ENCODE results near the gene SNX11.

- TF ChIP-seq FOXA1 (IDR thresholded peaks at IDR 0.05), result no peak
- TF ChIP-seq BHLHE40 (IDR thresholded peaks at IDR 0.05; ENCODE audit: borderline replicate concordance), result no peak
- no peak for TF ChIP-seq FOXM1 (IDR thresholded peaks at IDR 0.05; ENCODE audit: borderline replicate concordance)
- TF ChIP-seq FOXK2 (IDR thresholded peaks at IDR 0.05), result no peak
- no peak for TF ChIP-seq SUZ12 (IDR thresholded peaks at IDR 0.05)
- TF ChIP-seq CTBP1 (IDR thresholded peaks at IDR 0.05; ENCODE audit: borderline replicate concordance), result no peak
- TF ChIP-seq PKNOX1 (IDR thresholded peaks at IDR 0.05), result no peak
- TF ChIP-seq HDGF (IDR thresholded peaks at IDR 0.05; ENCODE audit: borderline replicate concordance), result no peak
- TF ChIP-seq ZNF384 (IDR thresholded peaks at IDR 0.05), result no peak
Measured at GRCh38 chr17:48144231-48144630, 36.7 kb downstream of the SNX11 start.

All from HEK293T (cell line).